Measurements from ENCODE around the gene SLC13A3. TPM values are rescaled to one million over a fixed set of nuclear protein-coding genes. Genes with fewer than 3 reads are reported as not detected.

Gene SLC13A3
- total RNA-seq, 1 donor from 2014 or later = 18.8 TPM

DNA sequence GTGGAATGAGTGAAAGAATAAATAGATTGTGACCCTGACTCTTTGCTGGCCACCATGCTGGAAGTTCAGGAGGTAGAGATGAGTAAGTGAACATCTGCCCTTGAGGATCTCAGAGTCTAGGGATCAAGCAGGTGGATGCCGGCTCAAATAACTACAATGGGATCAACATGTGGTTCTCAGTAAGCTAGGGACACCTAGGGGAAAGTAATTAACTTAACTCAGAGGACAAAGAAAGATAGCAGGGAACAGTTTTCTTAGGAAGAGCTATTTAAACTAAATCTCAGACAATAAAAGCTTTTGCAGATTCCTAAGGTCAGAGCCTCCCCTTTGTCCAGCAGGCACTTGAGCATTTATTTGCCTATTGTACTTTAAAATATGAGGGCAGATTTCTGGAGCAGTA is 29.1 kb downstream of the SLC13A3 start:
- H3K27ac Mint-ChIP-seq = no peak overlapping the region
- TF ChIP-seq CTCF (IDR thresholded peaks at IDR 0.05; ENCODE audit: unreplicated experiment) = no peak
- H3K27me3 Mint-ChIP-seq (ENCODE audit: low read depth) = no peaks in the 10 kb centered on the region
- H3K4me3 Mint-ChIP-seq = no peak overlapping the region
- H3K9me3 Mint-ChIP-seq = peaks cover 10% of the 10 kb centered on the region
- H3K36me3 Mint-ChIP-seq = peaks cover 4% of the 10 kb centered on the region
- no peaks in the 10 kb centered on the region for H3K4me1 Mint-ChIP-seq
- DNase-seq (ENCODE audit: low spot score in 2 of 2, unreplicated experiment in 2 of 2) = no peak

- Mint-ChIP-seq H3K27ac (no peak overlapping the region), H3K9me3 (peaks cover 10% of the 10 kb centered on the region), H3K4me1 (no peaks in the 10 kb centered on the region), H3K36me3 (peaks cover 4% of the 10 kb centered on the region), H3K4me3 (no peak overlapping the region), H3K27me3 (ENCODE audit: low read depth) (no peaks in the 10 kb centered on the region)
- no peak for DNase-seq (ENCODE audit: low spot score in 2 of 2, unreplicated experiment in 2 of 2)
- no peak for TF ChIP-seq CTCF (IDR thresholded peaks at IDR 0.05; ENCODE audit: unreplicated experiment)
These were observed 29.8 kb downstream of the SLC13A3 start for GRCh38 chr20:46621492-46621891.

DNA sequence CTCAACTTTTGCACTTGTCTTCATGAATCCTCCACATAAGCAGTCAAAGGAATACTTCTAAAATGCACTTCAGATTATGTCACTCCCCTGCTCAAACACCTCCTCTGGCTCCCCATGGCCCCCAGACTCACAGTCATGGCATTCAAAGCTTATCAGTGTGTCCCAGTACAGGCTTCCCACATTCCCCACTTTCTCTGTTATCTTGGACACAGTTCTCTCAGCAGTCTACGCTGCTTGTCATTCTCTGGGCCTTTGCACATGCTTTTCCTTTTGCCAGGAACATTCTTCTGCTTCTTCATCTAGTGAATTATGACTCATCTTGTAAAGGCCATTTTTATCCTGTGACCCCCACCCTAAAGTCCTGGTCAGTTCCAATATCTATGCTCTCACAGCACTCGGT is 31.8 kb downstream of the SLC13A3 start:
- no peaks in the 10 kb centered on the region for H3K36me3 Mint-ChIP-seq
- H3K9me3 Mint-ChIP-seq = peaks cover 10% of the 10 kb centered on the region
- DNase-seq (ENCODE audit: low spot score in 2 of 2, unreplicated experiment in 2 of 2) = no peak
- H3K27me3 Mint-ChIP-seq (ENCODE audit: low read depth) = no peaks in the 10 kb centered on the region
- no peak overlapping the region for H3K27ac Mint-ChIP-seq
- no peak for TF ChIP-seq CTCF (IDR thresholded peaks at IDR 0.05; ENCODE audit: unreplicated experiment)
- no peaks in the 10 kb centered on the region for H3K4me1 Mint-ChIP-seq
- H3K4me3 Mint-ChIP-seq = no peak overlapping the region

DNA sequence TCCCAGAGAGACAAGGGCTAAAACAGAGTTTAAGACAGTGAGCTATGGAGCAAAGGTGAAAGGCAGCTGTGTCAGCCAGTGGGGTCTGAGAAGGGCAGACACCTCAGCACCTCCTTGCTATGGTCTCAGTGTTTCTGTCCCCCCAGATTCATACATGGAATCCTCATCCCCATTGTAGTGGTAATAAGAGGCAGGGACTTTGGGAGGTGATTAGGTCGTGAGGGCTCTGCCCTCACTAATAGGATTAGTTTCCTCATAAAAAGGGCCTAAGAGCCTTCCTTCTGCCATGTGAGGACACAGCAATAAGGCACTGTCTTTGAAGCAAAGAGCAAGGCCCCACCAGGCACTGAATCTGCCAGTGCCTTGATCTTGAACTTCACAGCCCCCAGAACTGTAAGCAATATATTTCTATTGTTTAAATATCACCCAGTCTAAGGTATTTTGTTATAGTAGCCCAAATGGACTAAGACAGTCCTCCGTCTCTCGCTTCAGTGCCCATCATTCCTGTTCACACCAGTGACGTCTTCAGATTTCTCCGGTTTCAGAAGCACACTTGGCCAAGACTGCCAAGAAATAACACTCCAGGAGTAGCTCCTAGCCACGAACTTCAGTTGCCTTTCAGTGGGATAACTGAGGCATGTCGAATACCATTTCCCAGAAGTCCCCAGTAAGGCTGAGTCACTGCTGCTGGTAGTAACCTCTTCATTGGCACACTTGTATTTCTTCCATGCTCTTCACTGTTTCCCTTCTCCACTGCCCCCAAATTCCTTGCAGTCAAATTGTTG is 32.8 kb downstream of the SLC13A3 start:
- no peak overlapping the region for H3K27ac Mint-ChIP-seq
- no peaks in the 10 kb centered on the region for H3K27me3 Mint-ChIP-seq (ENCODE audit: low read depth)
- peaks cover 3% of the 10 kb centered on the region for H3K9me3 Mint-ChIP-seq
- no peak overlapping the region for H3K4me3 Mint-ChIP-seq
- DNase-seq (ENCODE audit: low spot score in 2 of 2, unreplicated experiment in 2 of 2) = no peak
- H3K4me1 Mint-ChIP-seq = no peaks in the 10 kb centered on the region
- H3K36me3 Mint-ChIP-seq = no peaks in the 10 kb centered on the region
- TF ChIP-seq CTCF (IDR thresholded peaks at IDR 0.05; ENCODE audit: unreplicated experiment) = no peak

GRCh38 chr20:46614503-46614902 is 36.8 kb downstream of the SLC13A3 start:
- no peak for TF ChIP-seq CTCF (IDR thresholded peaks at IDR 0.05; ENCODE audit: unreplicated experiment)
- Mint-ChIP-seq H3K4me3 (no peak overlapping the region), H3K27ac (no peak overlapping the region), H3K9me3 (peaks cover 15% of the 10 kb centered on the region), H3K4me1 (no peaks in the 10 kb centered on the region), H3K27me3 (ENCODE audit: low read depth) (no peaks in the 10 kb centered on the region), H3K36me3 (peaks cover 10% of the 10 kb centered on the region)
- no peak for DNase-seq (ENCODE audit: low spot score in 2 of 2, unreplicated experiment in 2 of 2)
